Trophoblast cell (in vitro differentiated cells and primary cell): Measurements from ENCODE around the gene ADCY2.

Source experiments
- DNase-seq, 2 donors: peaks; one replicate each; pipeline ENCODE4 v3.0.0-alpha.2; 2016
- H2AFZ ChIP-seq: 2 replicates; pipeline ENCODE4 v1.6.1; 2013; ENCODE audit warnings: low read length, moderate library complexity, mild to moderate bottlenecking; ENCODE audit not compliant: insufficient read depth, poor library complexity
- H2AK5ac ChIP-seq: 2 replicates; pipeline ENCODE4 v1.6.1; 2013; ENCODE audit warnings: mild to moderate bottlenecking, low read length
- H2BK120ac ChIP-seq: 2 replicates; pipeline ENCODE4 v1.6.1; 2013; ENCODE audit warnings: low read length, mild to moderate bottlenecking, moderate library complexity; ENCODE audit not compliant: insufficient read depth, poor library complexity
- H2BK12ac ChIP-seq: 2 replicates; pipeline ENCODE4 v1.6.1; 2013; ENCODE audit warnings: mild to moderate bottlenecking, low read length, moderate library complexity
- H2BK5ac ChIP-seq: 2 replicates; pipeline ENCODE4 v1.6.1; 2013; ENCODE audit warnings: low read length, low read depth, moderate library complexity, mild to moderate bottlenecking; ENCODE audit not compliant: poor library complexity
- H3K14ac ChIP-seq: 2 replicates; pipeline ENCODE4 v1.6.1; 2013; ENCODE audit warnings: mild to moderate bottlenecking, low read length
- H3K18ac ChIP-seq: 2 replicates; pipeline ENCODE4 v1.6.1; 2013; ENCODE audit warnings: mild to moderate bottlenecking, low read length
- H3K23ac ChIP-seq: 2 replicates; pipeline ENCODE4 v1.6.1; 2013; ENCODE audit warnings: low read length
- H3K27ac ChIP-seq: 2 replicates; pipeline ENCODE4 v1.5.1; 2013; ENCODE audit warnings: low read depth, mild to moderate bottlenecking, inconsistent platforms, low read length, moderate library complexity
- H3K27me3 ChIP-seq: 2 replicates; pipeline ENCODE4 v1.6.1; 2013; ENCODE audit warnings: inconsistent platforms, mild to moderate bottlenecking, low read length, moderate library complexity; ENCODE audit not compliant: insufficient read depth
- H3K36me3 ChIP-seq, 2 experiments: 1 replicate in 1 of 2; 2 replicates in 1 of 2; pipeline ENCODE4 v1.6.1; 2013; ENCODE audit warnings: low read length in 2 of 2, mild to moderate bottlenecking in 2 of 2, moderate library complexity in 1 of 2; ENCODE audit not compliant: insufficient read depth in 2 of 2, control insufficient read depth in 1 of 2
- H3K4ac ChIP-seq: 2 replicates; pipeline ENCODE4 v1.6.1; 2013; ENCODE audit warnings: low read depth, mild to moderate bottlenecking, low read length, moderate library complexity
- H3K4me1 ChIP-seq, 2 experiments: 1 replicate in 1 of 2; 2 replicates in 1 of 2; pipeline ENCODE4 v1.6.1; 2013; ENCODE audit warnings: low read length in 2 of 2, mild to moderate bottlenecking in 2 of 2, moderate library complexity in 1 of 2; ENCODE audit not compliant: insufficient read depth in 2 of 2, control insufficient read depth in 1 of 2
- H3K4me2 ChIP-seq: 2 replicates; pipeline ENCODE4 v1.6.1; 2013; ENCODE audit warnings: inconsistent platforms, mild to moderate bottlenecking, low read length, moderate library complexity
- H3K4me3 ChIP-seq: 2 replicates; pipeline ENCODE4 v1.5.1; 2013; ENCODE audit warnings: mild to moderate bottlenecking, low read depth, low read length, inconsistent platforms
- H3K79me1 ChIP-seq: one replicate; pipeline ENCODE4 v1.6.1; 2013; ENCODE audit warnings: low read length
- H3K79me2 ChIP-seq: 2 replicates; pipeline ENCODE4 v1.6.1; 2013; ENCODE audit warnings: low read length, mild to moderate bottlenecking; ENCODE audit not compliant: control insufficient read depth, insufficient read depth, poor library complexity
- H3K9ac ChIP-seq: 2 replicates; pipeline ENCODE4 v1.6.1; 2013; ENCODE audit warnings: mild to moderate bottlenecking, low read length
- H3K9me3 ChIP-seq: 2 replicates; pipeline ENCODE4 v1.6.1; 2013; ENCODE audit warnings: low read depth, mild to moderate bottlenecking, control low read depth, inconsistent platforms, low read length; ENCODE audit not compliant: insufficient read depth
- H4K12ac ChIP-seq: 2 replicates; pipeline ENCODE4 v1.6.1; 2013; ENCODE audit warnings: low read depth, mild to moderate bottlenecking, low read length, moderate library complexity
- H4K8ac ChIP-seq: 2 replicates; pipeline ENCODE4 v1.6.1; 2013; ENCODE audit warnings: low read depth, mild to moderate bottlenecking, low read length, moderate library complexity
- H4K91ac ChIP-seq: one replicate; pipeline ENCODE4 v1.6.1; 2013; ENCODE audit warnings: low read depth, mild to moderate bottlenecking, low read length, moderate library complexity
- whole genome bisulfite sequencing: extraction: QIAGEN DNeasy Blood & Tissue Kit; methylation state at CpG from one replicate; pipeline ENCODE4 v1.1.7; 2013; ENCODE audit warnings: missing lambda C conversion rate; ENCODE audit not compliant: insufficient read length, insufficient coverage; ENCODE audit errors: extremely low coverage; 5-methylcytosine and 5-hydroxymethylcytosine counted together

Gene ADCY2

GRCh38 chr5:7749626-7750025, 353.7 kb downstream of the ADCY2 start:
- H3K27me3 ChIP-seq = no peaks in the 10 kb centered on the region
- H3K9ac ChIP-seq = no peak overlapping the region
- no peak for DNase-seq
- no peak overlapping the region for H3K4ac ChIP-seq
- no peak overlapping the region for H2AFZ ChIP-seq
- H3K79me1 ChIP-seq = no peaks in the 10 kb centered on the region
- H3K4me2 ChIP-seq = no peak overlapping the region
- no peak overlapping the region for H3K18ac ChIP-seq
- H2BK120ac ChIP-seq = no peak overlapping the region
- H3K4me3 ChIP-seq = no peak overlapping the region
- no peak overlapping the region for H2BK12ac ChIP-seq
- no peak overlapping the region for H4K12ac ChIP-seq
- H3K23ac ChIP-seq = no peak overlapping the region
- H3K14ac ChIP-seq = no peak overlapping the region
- no peaks in the 10 kb centered on the region for H3K4me1 ChIP-seq
- no peak overlapping the region for H2AK5ac ChIP-seq
- no peak overlapping the region for H3K27ac ChIP-seq
- no peaks in the 10 kb centered on the region for H3K79me2 ChIP-seq
- H4K91ac ChIP-seq = no peak overlapping the region
- no peak overlapping the region for H2BK5ac ChIP-seq
- no CpG with 5 or more reads among the region's 7 CpGs for WGBS
- no peak overlapping the region for H4K8ac ChIP-seq
- H3K36me3 ChIP-seq = no peaks in the 10 kb centered on the region
- H3K9me3 ChIP-seq = no peaks in the 10 kb centered on the region

- H3K4me3 ChIP-seq = no peak overlapping the region
- H3K9me3 ChIP-seq = no peaks in the 10 kb centered on the region
- no peak overlapping the region for H2BK5ac ChIP-seq
- H4K12ac ChIP-seq = no peak overlapping the region
- no peak overlapping the region for H2BK12ac ChIP-seq
- H4K91ac ChIP-seq = no peak overlapping the region
- H3K79me1 ChIP-seq = no peaks in the 10 kb centered on the region
- no peaks in the 10 kb centered on the region for H3K4me1 ChIP-seq
- H3K36me3 ChIP-seq = no peaks in the 10 kb centered on the region
- no peak overlapping the region for H3K9ac ChIP-seq
- H2AFZ ChIP-seq = no peak overlapping the region
- no peak overlapping the region for H3K4me2 ChIP-seq
- no peaks in the 10 kb centered on the region for H3K79me2 ChIP-seq
- WGBS = no CpG with 5 or more reads among the region's 5 CpGs
- H3K18ac ChIP-seq = no peak overlapping the region
- H2BK120ac ChIP-seq = no peak overlapping the region
- H3K27me3 ChIP-seq = no peaks in the 10 kb centered on the region
- no peak overlapping the region for H4K8ac ChIP-seq
- H3K23ac ChIP-seq = no peak overlapping the region
- no peak overlapping the region for H2AK5ac ChIP-seq
- no peak overlapping the region for H3K14ac ChIP-seq
- DNase-seq = no peak
- H3K27ac ChIP-seq = no peak overlapping the region
- H3K4ac ChIP-seq = no peak overlapping the region
Measured at GRCh38 chr5:7751874-7752273, 355.9 kb downstream of the ADCY2 start.

- no CpG with 5 or more reads among the region's 3 CpGs for WGBS
- no peaks in the 10 kb centered on the region for H3K9me3 ChIP-seq
- H3K79me1 ChIP-seq = no peaks in the 10 kb centered on the region
- H4K91ac ChIP-seq = no peak overlapping the region
- DNase-seq = no peak
- no peak overlapping the region for H3K4me3 ChIP-seq
- H3K4me2 ChIP-seq = no peak overlapping the region
- no peak overlapping the region for H2BK12ac ChIP-seq
- H3K4me1 ChIP-seq = no peaks in the 10 kb centered on the region
- no peaks in the 10 kb centered on the region for H3K27me3 ChIP-seq
- no peak overlapping the region for H3K14ac ChIP-seq
- no peaks in the 10 kb centered on the region for H3K79me2 ChIP-seq
- no peak overlapping the region for H3K27ac ChIP-seq
- no peak overlapping the region for H3K23ac ChIP-seq
- H3K18ac ChIP-seq = no peak overlapping the region
- no peak overlapping the region for H2AK5ac ChIP-seq
- H2BK5ac ChIP-seq = no peak overlapping the region
- H3K36me3 ChIP-seq = no peaks in the 10 kb centered on the region
- H4K8ac ChIP-seq = no peak overlapping the region
- H3K9ac ChIP-seq = no peak overlapping the region
- no peak overlapping the region for H3K4ac ChIP-seq
- H2AFZ ChIP-seq = no peak overlapping the region
- H2BK120ac ChIP-seq = no peak overlapping the region
- H4K12ac ChIP-seq = no peak overlapping the region
Measured at GRCh38 chr5:7753181-7753580, 357.2 kb downstream of the ADCY2 start.

GRCh38 chr5:7753596-7753995, 357.7 kb downstream of the ADCY2 start:
- WGBS = no CpG with 5 or more reads among the region's 1 CpG

More at GRCh38 chr5:7753596-7753995, 357.7 kb downstream of the ADCY2 start:
- Histone ChIP-seq H3K36me3 (no peaks in the 10 kb centered on the region), H3K4me3 (no peak overlapping the region), H3K79me1 (no peaks in the 10 kb centered on the region), H3K27me3 (no peaks in the 10 kb centered on the region), H2AFZ (no peak overlapping the region), H3K23ac (no peak overlapping the region), H3K9ac (no peak overlapping the region), H2AK5ac (no peak overlapping the region), H3K14ac (no peak overlapping the region), H3K9me3 (no peaks in the 10 kb centered on the region), H3K4me1 (no peaks in the 10 kb centered on the region), H3K79me2 (no peaks in the 10 kb centered on the region), H3K18ac (no peak overlapping the region), H2BK5ac (no peak overlapping the region), H4K91ac (no peak overlapping the region), H4K8ac (no peak overlapping the region), H4K12ac (no peak overlapping the region), H3K4ac (no peak overlapping the region), H2BK12ac (no peak overlapping the region), H2BK120ac (no peak overlapping the region), H3K4me2 (no peak overlapping the region), H3K27ac (no peak overlapping the region)
- no peak for DNase-seq
